GM11168 (cell line): ENCODE results near the gene IRF2.
"Not testable (repeated sequence)": the region's sequence is repeated elsewhere in the genome, so short reads cannot be mapped to it uniquely, and the experiment has no call there.

Experiments
- in situ Hi-C: fragments of 300-500 bp; cut with MboI; formaldehyde crosslinking; loops from one replicate; pipeline ENCODE4 v1.12.0; 2022; ENCODE audit warnings: low sequenced_read_pairs; ENCODE audit not compliant: unreplicated experiment

IRF2 gene

DNA sequence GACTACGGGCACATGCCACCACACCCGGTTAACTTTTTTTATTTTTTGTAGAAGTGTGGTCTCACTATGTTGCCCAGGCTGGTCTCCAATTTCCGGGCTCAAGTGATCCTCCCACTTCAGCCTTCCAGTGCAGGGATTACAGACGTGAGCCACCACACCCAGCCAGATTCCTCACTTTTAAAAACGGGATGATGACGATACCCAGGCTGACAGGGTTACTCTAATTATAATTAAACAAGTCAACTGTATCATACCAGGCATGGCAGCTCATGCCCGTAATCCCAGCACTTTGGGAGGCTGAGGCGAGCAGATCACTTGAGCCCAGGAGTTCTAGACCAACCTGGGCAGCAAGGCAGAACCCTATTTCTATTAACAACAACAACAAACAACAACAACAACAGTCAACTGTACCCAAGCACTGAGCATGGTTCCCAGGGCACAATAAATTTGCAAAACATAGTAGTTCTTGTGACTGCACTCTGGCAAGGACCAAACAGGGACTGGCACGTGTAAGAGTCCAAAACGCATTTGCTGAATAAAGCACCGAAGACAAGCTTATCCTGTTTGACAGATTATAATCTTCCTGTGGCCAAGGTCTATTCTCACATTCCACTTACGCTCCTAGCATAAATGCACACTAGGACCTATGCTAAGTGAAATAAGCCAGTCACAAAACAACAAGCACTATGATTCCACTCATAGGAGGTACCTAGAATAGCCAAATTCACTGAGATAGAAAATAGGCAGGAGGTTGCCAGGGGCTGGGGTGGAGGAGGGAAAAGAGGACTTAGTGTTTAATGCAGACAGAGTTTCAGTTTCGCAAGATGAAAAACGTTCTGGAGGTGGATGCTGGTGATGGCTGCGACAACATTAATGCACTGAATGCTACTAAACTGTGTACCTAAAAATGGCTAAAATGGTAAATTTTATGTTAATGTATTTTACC lies 77.5 kb downstream of the IRF2 start:
- in situ Hi-C loops: no loop called here

DNA sequence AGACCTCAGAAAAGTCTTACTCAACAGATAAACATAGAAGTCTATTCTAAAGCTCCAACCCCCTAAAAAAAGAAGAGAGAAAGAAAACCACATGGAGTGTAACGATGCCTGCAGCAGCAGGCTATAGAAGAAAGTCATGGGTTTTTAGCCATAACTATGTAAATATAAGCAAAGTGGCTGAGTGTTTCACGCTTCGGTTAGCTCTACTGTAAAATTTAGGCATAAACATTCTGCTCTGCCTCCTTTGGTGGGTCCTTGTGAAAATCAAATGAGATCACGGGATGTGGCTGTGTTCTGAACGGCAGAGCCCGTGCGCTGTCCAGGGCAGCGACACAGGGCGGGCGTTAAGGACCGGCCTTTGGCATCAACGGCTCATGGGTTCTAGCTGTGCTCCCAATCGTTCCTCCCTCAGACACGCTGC lies 78.4 kb downstream of the IRF2 start:
- in situ Hi-C loops: no loop called here

DNA sequence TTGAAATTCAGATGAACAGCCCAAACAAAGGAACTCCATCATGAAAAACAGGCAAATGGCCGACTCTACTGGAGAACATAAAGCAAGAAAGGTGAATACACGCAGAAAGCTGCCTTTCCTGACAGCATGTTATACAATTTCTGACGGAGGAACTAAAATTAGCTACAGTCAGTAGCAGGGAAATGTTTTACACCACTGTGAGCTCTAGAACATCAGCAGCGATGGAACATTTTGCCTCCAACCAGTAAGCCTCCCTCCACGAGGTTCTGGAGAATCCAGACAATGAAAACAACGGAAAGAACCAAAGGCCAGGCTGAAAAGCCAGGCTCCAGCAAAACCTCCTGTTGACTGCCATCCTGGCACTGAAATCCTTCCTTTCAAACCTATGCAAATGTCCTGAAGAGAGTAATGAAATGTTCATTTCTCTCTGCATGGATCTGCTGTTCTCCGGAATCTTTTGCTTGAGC lies 78.9 kb downstream of the IRF2 start:
- in situ Hi-C loops: no loop called here

DNA sequence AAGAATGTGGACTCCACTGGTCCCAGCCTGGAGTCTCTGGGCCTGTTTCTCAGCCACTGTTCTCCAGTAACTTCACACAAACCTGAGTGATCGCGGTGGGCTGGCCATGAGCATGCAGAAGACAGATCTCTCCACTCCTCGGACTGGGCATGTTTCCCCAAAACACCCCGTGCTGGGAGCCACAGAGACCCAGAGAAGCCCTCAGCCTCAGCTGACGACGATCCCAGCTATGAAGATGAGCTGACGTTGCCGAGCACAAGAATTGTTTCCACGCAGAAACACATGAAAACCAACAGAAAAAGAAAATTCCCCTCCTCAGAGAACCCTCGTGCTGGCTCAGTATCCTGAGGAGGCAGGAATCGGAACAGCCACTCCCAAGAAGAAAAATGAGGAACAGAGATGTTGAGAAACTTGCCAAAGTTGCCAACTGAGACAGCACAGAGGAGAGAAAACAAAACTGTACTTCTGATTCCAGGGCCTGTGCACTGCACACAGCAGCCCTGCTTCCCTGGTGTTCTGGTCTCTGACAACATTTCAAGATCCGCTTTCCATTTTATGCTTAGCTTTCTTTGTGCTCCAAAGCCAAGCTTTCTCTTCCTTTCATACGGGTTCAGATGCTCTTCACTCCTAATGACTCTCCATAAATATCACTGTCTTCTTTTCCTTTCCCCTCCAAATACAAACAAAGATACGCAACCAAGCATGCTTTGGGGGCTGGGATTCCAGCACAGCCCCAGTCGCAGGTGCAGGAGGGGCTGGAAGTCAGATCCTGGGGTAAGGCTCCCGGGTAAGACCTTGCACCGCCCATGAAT lies 81.4 kb downstream of the IRF2 start:
- in situ Hi-C loops: no loop called here

DNA sequence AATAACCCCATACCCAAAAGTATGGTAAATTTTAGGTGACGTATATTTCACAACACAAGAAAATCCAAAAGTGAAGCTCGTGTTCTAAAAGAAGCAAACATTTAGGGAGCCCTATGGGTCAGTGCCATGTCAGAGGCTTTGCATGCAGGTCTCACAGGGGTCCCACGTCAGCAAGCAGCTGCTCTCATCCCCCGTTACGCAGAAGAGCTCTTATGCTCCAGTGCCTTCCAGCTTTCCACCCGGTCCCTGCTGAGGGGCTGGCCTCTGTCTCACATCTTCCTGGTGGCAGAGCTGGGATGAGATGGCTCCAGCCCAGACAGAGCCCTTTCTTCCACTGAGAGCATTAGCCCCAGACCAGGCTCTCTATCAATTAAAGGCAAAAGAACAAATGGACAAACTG lies 82.0 kb downstream of the IRF2 start:
- in situ Hi-C loops: no loop called here

DNA sequence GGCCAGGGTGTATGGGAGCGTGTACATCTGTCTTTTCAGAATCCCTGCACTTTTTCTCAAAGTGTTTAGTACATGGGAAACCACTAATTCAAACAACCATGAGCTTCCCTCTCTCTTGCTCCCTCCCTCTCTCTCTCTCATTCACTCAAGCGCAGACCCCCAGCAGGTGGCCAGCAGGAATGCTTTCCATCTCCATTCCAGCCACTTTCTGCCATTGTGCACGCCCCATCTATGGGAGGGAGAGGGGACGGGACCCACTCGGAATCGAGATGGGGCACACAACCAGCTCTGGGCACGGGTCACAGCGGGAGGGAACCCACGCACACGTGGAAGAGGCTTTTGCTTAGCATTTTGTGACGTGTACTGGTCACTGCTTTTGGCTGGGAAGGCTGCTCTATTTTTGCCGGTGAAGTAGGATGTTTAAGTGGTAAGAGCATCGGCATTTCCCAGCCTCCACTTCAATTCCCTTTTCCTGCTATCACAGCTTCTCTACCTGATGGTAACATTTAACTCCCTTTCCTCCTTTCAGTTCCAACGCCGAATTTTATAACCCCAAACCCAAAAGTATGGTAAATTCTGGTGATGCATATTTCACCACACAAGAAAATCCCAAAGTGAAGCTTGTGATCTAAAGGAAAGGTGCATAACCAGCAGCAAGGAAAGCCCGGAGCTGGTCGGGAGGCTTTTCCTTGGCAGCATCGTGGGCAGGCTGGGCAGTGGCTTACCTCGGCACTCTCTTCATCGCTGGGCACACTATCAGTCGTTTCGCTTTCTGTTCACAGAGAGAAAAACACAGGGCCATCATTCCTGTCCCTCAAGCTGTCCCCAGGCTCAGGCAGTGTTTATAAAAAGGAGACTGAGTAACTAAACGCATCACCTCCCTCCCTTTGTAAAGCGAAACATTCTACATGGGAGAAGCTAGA lies 84.1 kb downstream of the IRF2 start:
- in situ Hi-C loops: no loop called here

DNA sequence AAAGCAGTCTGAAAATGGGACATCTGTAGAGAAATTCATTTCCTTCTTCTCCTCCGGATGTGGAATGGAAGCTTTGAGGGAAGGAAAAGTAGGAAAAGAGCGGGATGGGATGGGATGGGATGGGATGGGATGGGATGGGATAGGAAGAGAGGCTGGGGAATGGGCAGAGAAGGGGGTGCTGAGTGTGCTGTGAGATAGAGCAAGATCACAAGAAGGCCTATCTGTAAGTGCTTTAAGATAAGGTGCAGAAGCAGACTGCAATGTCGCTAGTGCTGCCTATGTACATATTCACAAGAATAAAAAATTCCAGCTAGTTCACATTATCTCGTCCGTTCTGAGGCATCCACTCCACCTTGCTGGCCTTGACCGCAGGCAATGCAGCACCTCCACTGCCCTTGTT lies 86.2 kb downstream of the IRF2 start:
- in situ Hi-C loops: no loop called here

DNA sequence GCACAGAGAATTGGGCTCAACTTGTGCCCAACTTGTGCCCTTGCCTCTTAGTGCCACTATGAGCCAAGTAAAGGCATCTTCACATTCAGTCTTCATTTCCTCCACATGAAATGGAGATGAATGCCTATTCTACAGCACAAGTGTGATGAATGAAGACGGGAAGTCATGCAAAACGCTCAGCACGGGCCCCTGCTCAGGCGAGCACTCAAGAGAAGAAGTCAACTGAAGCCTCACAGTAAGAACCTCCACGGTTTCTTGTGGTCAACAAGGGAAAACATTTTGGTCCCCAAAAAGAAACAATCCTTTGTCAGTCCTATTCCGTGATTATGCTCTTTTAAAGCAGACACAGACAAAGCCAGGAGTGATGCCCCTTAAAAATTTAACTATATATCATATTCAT lies 87.0 kb downstream of the IRF2 start:
- in situ Hi-C loops: no loop called here

DNA sequence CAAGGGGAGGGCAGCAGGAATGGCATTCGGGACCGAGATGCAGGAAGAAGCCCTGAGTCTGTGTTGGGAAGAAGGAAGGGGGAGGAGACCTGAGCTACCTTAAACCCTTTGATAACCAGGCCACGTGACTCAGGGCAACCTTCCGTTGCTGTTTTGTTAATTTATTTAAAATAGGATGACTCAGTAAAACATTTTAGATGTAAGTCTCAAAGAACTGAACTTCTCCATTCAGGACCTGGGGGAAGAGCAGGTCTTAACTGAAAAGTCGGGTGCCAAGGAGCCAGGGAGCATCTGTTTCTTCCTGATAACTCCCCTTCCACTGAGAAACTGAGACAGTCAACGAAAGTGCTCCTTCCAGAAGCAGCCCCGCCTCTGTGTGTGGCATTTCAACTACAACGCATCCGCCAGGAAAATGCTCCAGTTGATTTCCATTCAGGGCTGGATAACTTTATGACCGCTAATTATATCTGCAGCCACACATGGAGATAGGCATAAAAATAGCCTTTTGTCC lies 88.0 kb downstream of the IRF2 start:
- in situ Hi-C loops: no loop called here

DNA sequence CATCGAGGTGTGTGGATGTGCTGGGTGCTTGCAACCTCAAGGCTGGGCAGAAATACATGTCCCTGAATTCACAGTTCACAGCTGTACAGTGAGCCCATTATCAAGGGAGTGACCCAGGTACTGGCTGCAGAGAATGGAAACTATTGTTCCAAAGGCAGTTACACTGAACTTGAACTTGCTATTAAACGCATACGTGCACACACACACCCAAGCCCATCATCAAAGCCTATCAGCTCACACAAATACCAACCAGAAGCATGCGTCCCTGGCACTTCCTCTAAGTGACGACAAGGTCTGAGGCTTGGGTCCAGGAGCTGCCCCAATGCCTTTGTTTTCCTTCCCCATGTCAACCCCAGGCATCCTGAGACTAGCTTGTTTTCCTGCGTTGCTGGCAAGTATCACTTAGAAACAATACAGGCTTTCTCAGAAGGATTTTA lies 88.6 kb downstream of the IRF2 start:
- in situ Hi-C loops: no loop called here

DNA sequence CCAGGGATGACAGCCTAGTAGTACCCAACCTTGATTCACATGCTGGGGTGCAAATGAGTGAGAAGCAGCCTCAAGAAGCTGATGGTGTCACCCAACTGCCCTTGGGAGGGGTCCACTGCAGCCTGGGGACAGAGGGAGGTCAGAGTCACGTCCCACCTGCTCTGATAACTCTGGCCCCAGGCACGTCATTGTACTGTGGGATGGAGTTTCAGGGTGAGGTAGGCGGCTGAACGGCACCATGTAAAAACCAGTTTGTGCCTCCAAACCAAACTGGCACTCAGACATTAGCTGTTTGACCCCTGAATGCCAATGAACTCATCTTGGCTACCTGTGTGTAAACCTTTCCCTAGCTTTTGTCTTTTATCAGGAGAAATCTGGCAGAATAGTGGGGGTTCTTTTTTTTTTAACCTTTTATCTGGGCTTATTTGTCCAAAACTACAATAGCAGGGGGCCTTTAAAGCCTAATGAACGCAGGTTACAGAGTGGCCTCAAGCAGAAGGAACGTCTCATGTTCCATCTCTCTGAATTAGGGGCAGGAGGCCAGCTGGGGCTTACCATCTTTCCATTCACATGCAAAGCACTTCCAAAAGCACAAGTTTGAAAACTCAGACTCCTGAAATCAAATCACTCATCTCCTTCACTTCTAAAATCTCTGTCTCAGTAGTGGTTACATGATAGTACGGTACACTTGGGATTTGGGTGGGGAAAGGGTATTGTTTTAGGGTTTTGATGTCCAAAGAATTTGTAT lies 89.4 kb downstream of the IRF2 start:
- in situ Hi-C loops: no loop called here

DNA sequence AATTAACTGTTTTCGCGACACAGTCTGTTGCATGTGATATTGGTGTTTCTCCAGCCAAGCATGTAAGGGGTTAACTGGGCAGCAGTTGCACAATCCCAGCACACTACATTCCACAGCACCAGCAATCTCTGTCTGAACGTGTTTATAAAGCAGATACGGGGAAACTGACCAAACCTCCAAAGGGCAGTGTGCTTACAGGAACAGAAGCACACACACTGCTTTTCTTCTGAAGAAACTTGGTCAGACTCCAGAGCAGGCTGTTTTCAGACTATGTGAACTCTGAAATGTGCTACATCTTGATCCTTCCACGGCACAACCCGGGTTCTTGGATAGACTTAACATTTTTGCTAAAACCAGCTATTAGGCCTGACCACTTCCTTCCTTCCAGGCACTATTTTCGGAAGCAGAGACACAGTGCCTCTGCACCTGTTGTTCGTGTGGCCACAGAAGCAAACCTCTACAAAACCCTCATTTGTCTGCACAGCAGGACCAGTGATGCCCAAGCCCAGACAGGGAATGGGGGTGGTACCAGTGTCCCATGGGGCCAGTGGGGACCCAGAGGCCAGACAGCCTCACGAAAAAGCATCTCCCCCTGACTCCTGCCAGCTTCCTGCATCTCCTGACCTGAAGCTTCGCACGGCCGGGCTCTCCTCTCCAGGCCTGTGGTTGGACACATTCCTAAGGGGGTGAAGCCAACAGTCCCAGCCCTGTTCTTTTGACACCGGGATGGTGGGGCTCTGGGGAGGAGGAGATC lies 90.1 kb downstream of the IRF2 start:
- in situ Hi-C loops: no loop called here

DNA sequence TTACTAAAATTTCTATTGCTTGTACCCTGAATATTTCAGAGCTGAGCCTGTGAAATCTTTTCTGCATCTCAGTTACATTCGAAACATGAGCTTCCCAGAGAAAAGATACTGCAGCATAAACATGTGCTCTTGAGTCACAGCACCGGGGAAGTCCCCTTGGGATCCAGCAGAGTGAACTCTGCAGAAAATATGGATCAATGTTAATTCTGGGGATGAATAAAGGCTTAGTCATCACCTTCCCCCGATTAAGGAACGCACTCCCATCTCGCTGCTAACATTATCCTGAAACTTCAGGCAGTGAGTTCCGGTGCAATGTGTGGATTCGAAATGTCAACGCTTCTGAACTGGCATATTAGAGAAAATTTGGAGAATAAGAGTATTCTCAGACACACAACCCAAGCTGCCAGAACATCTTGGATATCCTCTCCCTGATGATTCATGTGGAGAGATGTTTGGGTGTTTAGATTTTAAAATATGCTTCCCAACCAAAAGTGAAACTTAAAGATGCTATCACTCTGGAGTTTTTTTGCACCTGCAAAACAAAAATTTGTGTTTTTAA lies 90.8 kb downstream of the IRF2 start:
- in situ Hi-C loops: no loop called here

DNA sequence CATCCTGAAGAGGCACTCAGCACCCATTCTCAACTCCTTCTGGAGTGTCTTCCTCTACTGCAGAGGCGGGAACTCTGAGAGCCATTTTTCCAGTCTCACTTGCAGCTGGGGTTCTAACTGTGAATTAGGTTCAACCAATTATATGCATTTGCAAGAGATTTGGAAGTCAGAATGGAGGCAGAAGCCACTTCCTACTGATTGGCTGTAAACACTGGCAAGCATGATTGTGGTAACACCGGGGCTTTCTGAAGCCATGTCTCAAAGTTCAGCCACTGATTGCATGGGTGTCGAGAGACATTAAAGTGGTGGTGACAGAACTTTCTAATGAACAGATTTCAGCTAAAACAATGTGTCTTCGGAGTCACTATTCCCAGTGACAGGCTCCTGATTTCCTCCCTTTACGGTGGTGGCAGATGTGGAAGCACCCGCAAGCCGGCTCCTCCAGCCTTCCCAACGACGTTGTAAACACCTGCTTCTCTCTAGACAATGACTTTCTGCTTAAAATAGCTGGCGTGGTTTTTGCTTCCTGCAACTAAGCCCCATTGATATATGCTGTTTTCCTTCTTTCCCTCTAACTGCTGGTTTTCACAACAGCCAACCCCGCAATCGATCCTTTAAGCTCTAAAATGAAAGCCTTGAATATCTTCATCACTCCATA lies 92.0 kb downstream of the IRF2 start:
- in situ Hi-C loops: no loop called here

DNA sequence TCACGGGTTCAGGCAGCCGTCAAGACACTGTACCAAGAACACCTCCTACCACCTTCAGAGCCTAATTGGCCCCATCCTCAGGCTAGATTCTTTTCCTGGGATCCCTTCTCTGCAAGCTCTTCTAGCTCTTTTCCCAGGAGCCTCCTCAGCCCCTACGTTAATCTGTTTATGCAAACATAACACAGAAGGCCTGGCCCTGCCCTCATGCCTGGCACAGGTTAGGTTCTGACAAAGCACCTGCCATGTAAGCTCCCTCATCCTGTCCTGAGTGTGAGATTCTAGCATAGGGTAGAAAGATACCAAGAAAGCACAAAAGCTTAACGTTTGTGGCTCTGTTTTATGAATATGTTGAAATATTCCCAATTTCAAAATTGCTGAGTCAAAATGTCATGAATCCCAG lies 93.6 kb downstream of the IRF2 start:
- in situ Hi-C loops: no loop called here

DNA sequence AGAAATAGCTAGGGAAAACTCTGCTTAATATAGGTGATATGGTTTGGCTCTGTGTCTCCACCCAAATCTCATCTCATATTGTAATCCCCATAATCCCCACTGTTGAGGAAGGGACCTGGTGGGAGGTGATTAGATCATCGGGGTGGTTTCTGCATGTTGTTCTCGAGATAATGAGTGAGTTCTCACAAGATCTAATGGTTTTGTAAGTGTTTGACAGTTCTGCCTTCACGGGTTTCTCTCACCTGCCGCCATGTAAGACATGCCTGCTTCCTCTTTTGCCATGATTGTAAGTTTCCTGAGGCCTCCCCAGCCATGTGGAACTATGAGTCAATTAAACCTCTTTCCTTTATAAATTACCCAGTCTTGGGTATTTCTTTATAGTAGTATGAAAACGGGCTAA lies 94.1 kb downstream of the IRF2 start:
- in situ Hi-C loops: not testable (repeated sequence)

DNA sequence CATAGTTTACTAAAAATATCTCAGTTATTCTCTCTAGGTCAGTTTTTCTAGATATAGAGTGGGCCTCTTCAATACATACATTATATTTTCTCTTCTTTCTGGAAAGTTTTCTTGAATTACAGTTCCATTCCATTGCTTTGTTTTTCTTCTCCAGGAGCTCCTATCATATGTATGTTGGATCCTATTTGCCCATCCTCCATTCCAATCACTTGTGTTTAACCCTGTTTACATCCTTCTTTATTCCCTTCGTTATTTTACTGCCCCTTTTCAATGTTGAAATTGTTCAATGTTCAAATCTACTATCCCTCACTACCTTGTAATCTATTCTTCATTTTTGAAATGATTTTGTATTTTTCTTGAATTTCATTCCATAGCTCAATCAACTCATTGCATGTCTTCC lies 97.4 kb downstream of the IRF2 start:
- in situ Hi-C loops: no loop called here
